GM12875 (cell line): Measurements from ENCODE around the gene NRDE2.
"Not testable (repeated sequence)": the region's sequence is repeated elsewhere in the genome, so short reads cannot be mapped to it uniquely, and the experiment has no call there.

ENCODE experiments used
- H3K4me3 ChIP-seq: one replicate; pipeline ENCODE4 v1.5.1; 2011; ENCODE audit warnings: low read depth, low read length, control low read depth
- TF ChIP-seq, protein P1 (sequence below): IDR thresholded peaks from 2 replicates; pipeline ENCODE4 v1.5.1; 2011; ENCODE audit warnings: low read depth, mild to moderate bottlenecking, control low read depth, inconsistent platforms, low read length, moderate library complexity, borderline replicate concordance; ENCODE audit not compliant: insufficient read depth

NRDE2 gene

DNA sequence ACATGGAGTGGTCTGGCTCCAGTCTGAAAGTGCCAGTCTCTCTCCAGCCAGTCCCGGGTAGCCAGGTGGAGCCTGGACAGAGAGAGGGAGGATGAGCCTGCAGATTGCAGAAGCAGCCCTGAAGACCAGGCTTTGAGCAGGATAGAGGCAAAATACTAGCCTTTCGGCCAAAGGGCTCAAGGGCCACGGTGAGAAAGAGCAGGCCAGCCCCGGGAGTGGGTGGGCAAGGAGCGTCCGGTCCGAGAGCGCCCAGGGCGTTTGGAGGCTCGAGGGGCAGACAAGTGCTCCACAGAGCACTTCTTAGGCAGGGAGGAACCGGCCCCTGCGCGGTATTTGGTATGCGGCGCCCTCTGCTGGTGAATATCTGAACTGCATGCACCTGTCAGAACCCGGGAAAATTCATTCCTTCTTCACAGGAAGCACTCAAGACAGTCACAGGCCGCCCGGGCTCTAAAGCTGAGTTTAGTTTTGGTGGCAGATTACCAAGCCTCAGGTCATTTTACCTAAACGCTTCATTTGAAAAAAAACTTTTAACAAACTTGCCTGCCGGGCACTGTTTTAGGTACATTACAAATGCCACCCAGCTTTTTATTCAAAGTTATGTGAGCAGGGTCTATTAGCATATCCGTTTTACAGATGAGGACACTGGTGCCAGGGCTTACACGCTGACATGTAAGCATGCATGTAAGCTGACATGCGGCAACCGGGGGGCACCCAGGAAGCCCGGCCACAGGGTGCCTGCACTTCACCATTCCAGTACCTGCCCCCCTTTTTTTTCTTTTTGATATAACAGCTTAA, 96.4 kb downstream of the NRDE2 start:
- H3K4me3 ChIP-seq: no peak overlapping the region
- TF ChIP-seq, protein P1, sequence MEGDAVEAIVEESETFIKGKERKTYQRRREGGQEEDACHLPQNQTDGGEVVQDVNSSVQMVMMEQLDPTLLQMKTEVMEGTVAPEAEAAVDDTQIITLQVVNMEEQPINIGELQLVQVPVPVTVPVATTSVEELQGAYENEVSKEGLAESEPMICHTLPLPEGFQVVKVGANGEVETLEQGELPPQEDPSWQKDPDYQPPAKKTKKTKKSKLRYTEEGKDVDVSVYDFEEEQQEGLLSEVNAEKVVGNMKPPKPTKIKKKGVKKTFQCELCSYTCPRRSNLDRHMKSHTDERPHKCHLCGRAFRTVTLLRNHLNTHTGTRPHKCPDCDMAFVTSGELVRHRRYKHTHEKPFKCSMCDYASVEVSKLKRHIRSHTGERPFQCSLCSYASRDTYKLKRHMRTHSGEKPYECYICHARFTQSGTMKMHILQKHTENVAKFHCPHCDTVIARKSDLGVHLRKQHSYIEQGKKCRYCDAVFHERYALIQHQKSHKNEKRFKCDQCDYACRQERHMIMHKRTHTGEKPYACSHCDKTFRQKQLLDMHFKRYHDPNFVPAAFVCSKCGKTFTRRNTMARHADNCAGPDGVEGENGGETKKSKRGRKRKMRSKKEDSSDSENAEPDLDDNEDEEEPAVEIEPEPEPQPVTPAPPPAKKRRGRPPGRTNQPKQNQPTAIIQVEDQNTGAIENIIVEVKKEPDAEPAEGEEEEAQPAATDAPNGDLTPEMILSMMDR: peak; percentile 85

DNA sequence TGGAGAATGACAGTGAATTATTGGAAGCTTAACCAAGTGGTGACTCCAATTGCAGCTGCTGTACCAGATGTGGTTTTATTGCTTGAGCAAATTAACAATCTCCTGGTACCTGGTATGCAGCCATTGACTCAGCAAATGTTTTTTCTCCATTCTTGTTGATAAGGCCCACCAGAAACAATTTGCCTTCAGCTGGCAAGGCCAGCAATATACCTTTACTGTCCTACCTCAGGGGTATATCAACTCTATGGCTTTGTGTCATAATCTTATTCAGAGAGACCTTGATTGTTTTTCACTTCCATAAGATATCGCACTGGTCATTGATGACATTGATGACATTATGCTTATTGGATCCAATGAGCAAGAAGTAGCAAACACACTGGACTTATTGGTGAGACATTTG, 101.8 kb downstream of the NRDE2 start:
- not testable (repeated sequence) for H3K4me3 ChIP-seq

DNA sequence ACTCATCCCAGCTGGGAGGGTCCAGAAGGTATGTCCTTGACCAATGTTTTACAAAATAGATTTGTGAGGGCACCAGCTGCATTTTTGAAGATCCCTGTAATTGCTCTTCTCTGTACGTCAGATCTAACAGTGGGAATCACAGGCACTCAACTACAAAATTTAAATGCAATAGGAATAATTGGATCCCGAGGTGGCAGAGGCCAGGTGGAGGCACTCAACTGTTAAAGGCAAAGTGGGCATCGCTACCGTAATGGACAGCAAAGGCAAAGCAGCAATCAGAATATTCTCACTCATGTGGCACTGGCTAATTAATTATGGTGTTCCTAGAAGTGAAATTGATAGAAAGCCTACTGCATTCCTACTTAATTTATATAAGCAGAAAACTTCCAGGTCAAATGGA, 103.3 kb downstream of the NRDE2 start:
- TF ChIP-seq, protein P1: no peak
- no peak overlapping the region for H3K4me3 ChIP-seq
